SK-N-SH treated with all-trans-retinoic acid at 6 μM for 48 hours (cell line): ENCODE results near the gene LIX1.
"Not testable (repeated sequence)": the region's sequence is repeated elsewhere in the genome, so short reads cannot be mapped to it uniquely, and the experiment has no call there.

ENCODE experiments used
- ATAC-seq: fragments of 200-7000 bp; cut with Tn5 transposase; 3 replicates; pipeline ENCODE4 v1.9.1; 2020; ENCODE audit warnings: mild to moderate bottlenecking, moderate library complexity
- ARNTL ChIP-seq: fragments of 450-650 bp; formaldehyde crosslinking; IDR thresholded peaks from 2 replicates; pipeline ENCODE4 v1.5.0; 2020; ENCODE audit warnings: low read depth, mild to moderate bottlenecking, moderate library complexity, borderline replicate concordance
- BACH2 ChIP-seq: fragments of 250-450 bp; sonication (Bioruptor Pico); IDR thresholded peaks from 2 replicates; pipeline ENCODE4 v1.9.0; 2021; ENCODE audit warnings: mild to moderate bottlenecking, borderline replicate concordance
- CSDC2 ChIP-seq: fragments of 250-450 bp; sonication (Bioruptor Pico); IDR thresholded peaks from 2 replicates; pipeline ENCODE4 v1.5.0; 2020; ENCODE audit warnings: mild to moderate bottlenecking, moderate library complexity
- CSRNP3 ChIP-seq: fragments of 250-450 bp; sonication (Bioruptor Pico); IDR thresholded peaks from 2 replicates; pipeline ENCODE4 v1.5.1; 2021; ENCODE audit warnings: mild to moderate bottlenecking, moderate library complexity
- ESRRG ChIP-seq: fragments of 250-450 bp; sonication (Bioruptor Pico); IDR thresholded peaks from 2 replicates; pipeline ENCODE4 v1.6.1; 2021; ENCODE audit warnings: mild to moderate bottlenecking
- GLIS3 ChIP-seq: fragments of 250-450 bp; sonication (Bioruptor Pico); IDR thresholded peaks from 2 replicates; pipeline ENCODE4 v1.5.0; 2020; ENCODE audit warnings: mild to moderate bottlenecking, moderate library complexity
- ISL1 ChIP-seq: fragments of 250-450 bp; sonication (Bioruptor Pico); IDR thresholded peaks from 2 replicates; pipeline ENCODE4 v2.1.2; 2022; ENCODE audit warnings: mild to moderate bottlenecking, moderate library complexity
- PPARA ChIP-seq: fragments of 250-450 bp; sonication (Bioruptor Pico); IDR thresholded peaks from 2 replicates; pipeline ENCODE4 v1.5.0; 2020; ENCODE audit warnings: mild to moderate bottlenecking, borderline replicate concordance
- RARB ChIP-seq: fragments of 250-450 bp; sonication (Bioruptor Pico); IDR thresholded peaks from 2 replicates; pipeline ENCODE4 v1.8.0; 2021; ENCODE audit warnings: mild to moderate bottlenecking, moderate library complexity
- SNAI2 ChIP-seq: fragments of 250-450 bp; sonication (Bioruptor Pico); IDR thresholded peaks from 2 replicates; pipeline ENCODE4 v1.5.0; 2020; ENCODE audit warnings: mild to moderate bottlenecking, moderate library complexity
- TCF4 ChIP-seq: fragments of 250-450 bp; sonication (Bioruptor Pico); IDR thresholded peaks from 2 replicates; pipeline ENCODE4 v1.8.0; 2021; ENCODE audit warnings: mild to moderate bottlenecking, moderate library complexity, borderline replicate concordance
- TOX ChIP-seq: fragments of 250-450 bp; sonication (Bioruptor Pico); IDR thresholded peaks from 2 replicates; pipeline ENCODE4 v1.8.0; 2021; ENCODE audit warnings: mild to moderate bottlenecking, moderate library complexity, borderline replicate concordance
- ZFP30 ChIP-seq: fragments of 450-650 bp; formaldehyde crosslinking; IDR thresholded peaks from 2 replicates; pipeline ENCODE4 v1.5.0; 2022; ENCODE audit warnings: mild to moderate bottlenecking, moderate library complexity
- ZNF565 ChIP-seq: fragments of 450-650 bp; formaldehyde crosslinking; conservative IDR thresholded peaks from 2 replicates; pipeline ENCODE4 v1.5.0; 2020; ENCODE audit warnings: low read depth, mild to moderate bottlenecking, moderate library complexity
- ZNF8 ChIP-seq: fragments of 450-650 bp; formaldehyde crosslinking; IDR thresholded peaks from 2 replicates; pipeline ENCODE4 v1.5.0; 2020; ENCODE audit warnings: mild to moderate bottlenecking, moderate library complexity
- TF ChIP-seq, protein P1 (sequence below): fragments of 250-450 bp; sonication (Bioruptor Pico); IDR thresholded peaks from 2 replicates; pipeline ENCODE4 v1.8.0; 2020; ENCODE audit warnings: mild to moderate bottlenecking, moderate library complexity, borderline replicate concordance
- TF ChIP-seq, protein P2 (sequence below): fragments of 250-450 bp; sonication (Bioruptor Pico); IDR thresholded peaks from 2 replicates; pipeline ENCODE4 v1.5.0; 2020; ENCODE audit warnings: mild to moderate bottlenecking, moderate library complexity
- TF ChIP-seq, protein P3 (sequence below): fragments of 250-450 bp; sonication (Bioruptor Pico); IDR thresholded peaks from 2 replicates; pipeline ENCODE4 v1.8.0; 2021; ENCODE audit warnings: low read depth, mild to moderate bottlenecking, moderate library complexity, borderline replicate concordance

The LIX1 gene

GRCh38 chr5:97085459-97086181 lies 56.8 kb downstream of the LIX1 start:
- TF ChIP-seq TOX: no peak
- TF ChIP-seq, protein P1, sequence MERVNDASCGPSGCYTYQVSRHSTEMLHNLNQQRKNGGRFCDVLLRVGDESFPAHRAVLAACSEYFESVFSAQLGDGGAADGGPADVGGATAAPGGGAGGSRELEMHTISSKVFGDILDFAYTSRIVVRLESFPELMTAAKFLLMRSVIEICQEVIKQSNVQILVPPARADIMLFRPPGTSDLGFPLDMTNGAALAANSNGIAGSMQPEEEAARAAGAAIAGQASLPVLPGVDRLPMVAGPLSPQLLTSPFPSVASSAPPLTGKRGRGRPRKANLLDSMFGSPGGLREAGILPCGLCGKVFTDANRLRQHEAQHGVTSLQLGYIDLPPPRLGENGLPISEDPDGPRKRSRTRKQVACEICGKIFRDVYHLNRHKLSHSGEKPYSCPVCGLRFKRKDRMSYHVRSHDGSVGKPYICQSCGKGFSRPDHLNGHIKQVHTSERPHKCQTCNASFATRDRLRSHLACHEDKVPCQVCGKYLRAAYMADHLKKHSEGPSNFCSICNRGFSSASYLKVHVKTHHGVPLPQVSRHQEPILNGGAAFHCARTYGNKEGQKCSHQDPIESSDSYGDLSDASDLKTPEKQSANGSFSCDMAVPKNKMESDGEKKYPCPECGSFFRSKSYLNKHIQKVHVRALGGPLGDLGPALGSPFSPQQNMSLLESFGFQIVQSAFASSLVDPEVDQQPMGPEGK (CRISPR knock-in tag): no peak
- TF ChIP-seq ZNF565 (CRISPR knock-in tag): no peak
- no peak for TF ChIP-seq GLIS3 (CRISPR knock-in tag)
- no peak for TF ChIP-seq PPARA (CRISPR knock-in tag)
- TF ChIP-seq SNAI2 (CRISPR knock-in tag): no peak
- no peak for TF ChIP-seq ZNF8 (CRISPR knock-in tag)
- no peak for TF ChIP-seq CSDC2 (CRISPR knock-in tag)
- TF ChIP-seq RARB: no peak

DNA sequence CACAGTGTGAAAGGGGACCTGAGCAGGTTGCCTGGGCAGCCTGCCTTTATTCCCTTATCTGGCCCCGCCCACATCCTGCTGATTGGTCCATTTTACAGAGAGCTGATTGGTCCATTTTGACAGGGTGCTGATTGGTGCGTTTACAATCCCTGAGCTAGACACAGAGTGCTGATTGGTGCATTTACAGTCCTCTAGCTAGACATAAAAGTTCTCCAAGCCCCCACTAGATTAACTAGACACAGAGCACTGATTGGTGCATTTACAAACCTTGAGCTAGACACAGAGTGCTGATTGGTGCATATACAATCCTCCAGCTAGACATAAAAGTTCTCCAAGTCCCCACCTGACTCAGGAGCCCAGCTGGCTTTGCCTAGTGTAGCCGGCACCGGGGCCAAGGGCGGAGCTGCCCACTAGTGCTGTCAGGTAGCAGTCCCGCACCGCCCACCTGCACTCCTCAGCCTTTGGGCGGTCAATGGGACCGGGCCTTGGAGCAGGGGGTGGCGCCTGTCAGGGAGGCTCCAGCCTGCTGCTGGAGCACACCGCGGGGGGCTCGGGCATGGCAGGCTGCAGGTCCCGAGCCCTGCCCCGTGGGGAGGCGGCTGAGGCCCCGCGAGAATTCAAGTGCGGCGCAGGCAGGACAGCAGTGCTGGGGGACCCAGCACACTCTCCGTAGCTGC lies 57.5 kb downstream of the LIX1 start:
- ATAC-seq: not testable (repeated sequence)

More at GRCh38 chr5:97085459-97086181, 56.8 kb downstream of the LIX1 start:
- ATAC-seq: no peak

GRCh38 chr5:97078958-97079743 lies 63.3 kb downstream of the LIX1 start:
- no peak for ATAC-seq
- no peak for TF ChIP-seq TCF4 (CRISPR knock-in tag)
- no peak for TF ChIP-seq CSRNP3 (CRISPR knock-in tag)
- no peak for TF ChIP-seq ZFP30 (CRISPR knock-in tag)
- TF ChIP-seq BACH2: no peak
- TF ChIP-seq, protein P2, sequence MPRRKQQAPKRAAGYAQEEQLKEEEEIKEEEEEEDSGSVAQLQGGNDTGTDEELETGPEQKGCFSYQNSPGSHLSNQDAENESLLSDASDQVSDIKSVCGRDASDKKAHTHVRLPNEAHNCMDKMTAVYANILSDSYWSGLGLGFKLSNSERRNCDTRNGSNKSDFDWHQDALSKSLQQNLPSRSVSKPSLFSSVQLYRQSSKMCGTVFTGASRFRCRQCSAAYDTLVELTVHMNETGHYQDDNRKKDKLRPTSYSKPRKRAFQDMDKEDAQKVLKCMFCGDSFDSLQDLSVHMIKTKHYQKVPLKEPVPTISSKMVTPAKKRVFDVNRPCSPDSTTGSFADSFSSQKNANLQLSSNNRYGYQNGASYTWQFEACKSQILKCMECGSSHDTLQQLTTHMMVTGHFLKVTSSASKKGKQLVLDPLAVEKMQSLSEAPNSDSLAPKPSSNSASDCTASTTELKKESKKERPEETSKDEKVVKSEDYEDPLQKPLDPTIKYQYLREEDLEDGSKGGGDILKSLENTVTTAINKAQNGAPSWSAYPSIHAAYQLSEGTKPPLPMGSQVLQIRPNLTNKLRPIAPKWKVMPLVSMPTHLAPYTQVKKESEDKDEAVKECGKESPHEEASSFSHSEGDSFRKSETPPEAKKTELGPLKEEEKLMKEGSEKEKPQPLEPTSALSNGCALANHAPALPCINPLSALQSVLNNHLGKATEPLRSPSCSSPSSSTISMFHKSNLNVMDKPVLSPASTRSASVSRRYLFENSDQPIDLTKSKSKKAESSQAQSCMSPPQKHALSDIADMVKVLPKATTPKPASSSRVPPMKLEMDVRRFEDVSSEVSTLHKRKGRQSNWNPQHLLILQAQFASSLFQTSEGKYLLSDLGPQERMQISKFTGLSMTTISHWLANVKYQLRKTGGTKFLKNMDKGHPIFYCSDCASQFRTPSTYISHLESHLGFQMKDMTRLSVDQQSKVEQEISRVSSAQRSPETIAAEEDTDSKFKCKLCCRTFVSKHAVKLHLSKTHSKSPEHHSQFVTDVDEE (CRISPR knock-in tag): no peak
- TF ChIP-seq, protein P1 (CRISPR knock-in tag): no peak
- TF ChIP-seq GLIS3 (CRISPR knock-in tag): no peak
- TF ChIP-seq ISL1 (CRISPR knock-in tag): no peak
- no peak for TF ChIP-seq ARNTL (CRISPR knock-in tag)
- no peak for TF ChIP-seq ESRRG
- no peak for TF ChIP-seq ZNF565 (CRISPR knock-in tag)
- TF ChIP-seq, protein P3, sequence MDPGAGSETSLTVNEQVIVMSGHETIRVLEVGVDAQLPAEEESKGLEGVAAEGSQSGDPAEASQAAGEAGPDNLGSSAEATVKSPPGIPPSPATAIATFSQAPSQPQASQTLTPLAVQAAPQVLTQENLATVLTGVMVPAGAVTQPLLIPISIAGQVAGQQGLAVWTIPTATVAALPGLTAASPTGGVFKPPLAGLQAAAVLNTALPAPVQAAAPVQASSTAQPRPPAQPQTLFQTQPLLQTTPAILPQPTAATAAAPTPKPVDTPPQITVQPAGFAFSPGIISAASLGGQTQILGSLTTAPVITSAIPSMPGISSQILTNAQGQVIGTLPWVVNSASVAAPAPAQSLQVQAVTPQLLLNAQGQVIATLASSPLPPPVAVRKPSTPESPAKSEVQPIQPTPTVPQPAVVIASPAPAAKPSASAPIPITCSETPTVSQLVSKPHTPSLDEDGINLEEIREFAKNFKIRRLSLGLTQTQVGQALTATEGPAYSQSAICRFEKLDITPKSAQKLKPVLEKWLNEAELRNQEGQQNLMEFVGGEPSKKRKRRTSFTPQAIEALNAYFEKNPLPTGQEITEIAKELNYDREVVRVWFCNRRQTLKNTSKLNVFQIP: no peak
